SK-N-SH treated with all-trans-retinoic acid at 6 μM for 48 hours (cell line): ENCODE results near the gene SEMA3E.

Source experiments
- ARNTL ChIP-seq: fragments of 450-650 bp; formaldehyde crosslinking; IDR thresholded peaks from 2 replicates; pipeline ENCODE4 v1.5.0; 2020; ENCODE audit warnings: low read depth, mild to moderate bottlenecking, moderate library complexity, borderline replicate concordance
- CSDC2 ChIP-seq: fragments of 250-450 bp; sonication (Bioruptor Pico); IDR thresholded peaks from 2 replicates; pipeline ENCODE4 v1.5.0; 2020; ENCODE audit warnings: mild to moderate bottlenecking, moderate library complexity
- OSR1 ChIP-seq: fragments of 250-450 bp; sonication (Bioruptor Pico); IDR thresholded peaks from 2 replicates; pipeline ENCODE4 v1.8.0; 2022; ENCODE audit warnings: moderate library complexity, mild to moderate bottlenecking, inconsistent platforms
- PATZ1 ChIP-seq: fragments of 250-450 bp; sonication (Bioruptor Pico); IDR thresholded peaks from 2 replicates; pipeline ENCODE4 v1.8.0; 2020; ENCODE audit warnings: mild to moderate bottlenecking, moderate library complexity, borderline replicate concordance
- POU6F1 ChIP-seq: fragments of 250-450 bp; sonication (Bioruptor Pico); IDR thresholded peaks from 2 replicates; pipeline ENCODE4 v1.8.0; 2021; ENCODE audit warnings: low read depth, mild to moderate bottlenecking, moderate library complexity, borderline replicate concordance
- SNAI2 ChIP-seq: fragments of 250-450 bp; sonication (Bioruptor Pico); IDR thresholded peaks from 2 replicates; pipeline ENCODE4 v1.5.0; 2020; ENCODE audit warnings: mild to moderate bottlenecking, moderate library complexity
- TCF4 ChIP-seq: fragments of 250-450 bp; sonication (Bioruptor Pico); IDR thresholded peaks from 2 replicates; pipeline ENCODE4 v1.8.0; 2021; ENCODE audit warnings: mild to moderate bottlenecking, moderate library complexity, borderline replicate concordance
- ZC3H10 ChIP-seq: fragments of 250-450 bp; sonication (Bioruptor Pico); IDR thresholded peaks from 2 replicates; pipeline ENCODE4 v1.5.1; 2021; ENCODE audit warnings: mild to moderate bottlenecking, moderate library complexity
- ZFP3 ChIP-seq: fragments of 250-450 bp; sonication (Bioruptor Pico); IDR thresholded peaks from 2 replicates; pipeline ENCODE4 v1.5.0; 2020; ENCODE audit warnings: mild to moderate bottlenecking, moderate library complexity
- ZFP30 ChIP-seq: fragments of 450-650 bp; formaldehyde crosslinking; IDR thresholded peaks from 2 replicates; pipeline ENCODE4 v1.5.0; 2022; ENCODE audit warnings: mild to moderate bottlenecking, moderate library complexity
- ZNF565 ChIP-seq: fragments of 450-650 bp; formaldehyde crosslinking; conservative IDR thresholded peaks from 2 replicates; pipeline ENCODE4 v1.5.0; 2020; ENCODE audit warnings: low read depth, mild to moderate bottlenecking, moderate library complexity
- ZNF70 ChIP-seq: fragments of 450-650 bp; formaldehyde crosslinking; IDR thresholded peaks from 2 replicates; pipeline ENCODE4 v1.5.0; 2020; ENCODE audit warnings: mild to moderate bottlenecking, moderate library complexity
- ZNF8 ChIP-seq: fragments of 450-650 bp; formaldehyde crosslinking; IDR thresholded peaks from 2 replicates; pipeline ENCODE4 v1.5.0; 2020; ENCODE audit warnings: mild to moderate bottlenecking, moderate library complexity

GRCh38 chr7:83655951-83656556 lies 7.1 kb upstream of the SEMA3E start:
- no peak for TF ChIP-seq ZFP3 (CRISPR knock-in tag)
- no peak for TF ChIP-seq TCF4 (CRISPR knock-in tag)
- no peak for TF ChIP-seq ZFP30 (CRISPR knock-in tag)
- TF ChIP-seq ZC3H10 (CRISPR knock-in tag): no peak
- TF ChIP-seq ZNF8: no peak
- no peak for TF ChIP-seq CSDC2 (CRISPR knock-in tag)
- TF ChIP-seq OSR1 (CRISPR knock-in tag): no peak
- no peak for TF ChIP-seq POU6F1 (CRISPR knock-in tag)
- no peak for TF ChIP-seq ARNTL (CRISPR knock-in tag)
- TF ChIP-seq ZNF565 (CRISPR knock-in tag): no peak
- no peak for TF ChIP-seq PATZ1 (CRISPR knock-in tag)
- TF ChIP-seq SNAI2 (CRISPR knock-in tag): no peak
- TF ChIP-seq ZNF70: no peak
